Chondrocyte (in vitro differentiated cells): ENCODE results near the gene MRPL58. TPM values are rescaled to one million over a fixed set of nuclear protein-coding genes. Genes with fewer than 3 reads are reported as not detected.
"Not testable (repeated sequence)": the region's sequence is repeated elsewhere in the genome, so short reads cannot be mapped to it uniquely, and the experiment has no call there.

Experiments used
- DNase-seq: peaks from one replicate; pipeline ENCODE4 v3.0.0; 2021; ENCODE audit warnings: mixed read lengths, low spot score
- H3K27ac Mint-ChIP-seq: one replicate; pipeline ENCODE4 v1.8.0; 2021; ENCODE audit warnings: mild to moderate bottlenecking, moderate library complexity, mixed read lengths; ENCODE audit not compliant: unreplicated experiment
- H3K27me3 Mint-ChIP-seq: 2 replicates; pipeline ENCODE4 v1.8.0; 2021; ENCODE audit warnings: low read depth, mixed read lengths
- H3K36me3 Mint-ChIP-seq: 2 replicates; pipeline ENCODE4 v1.8.0; 2021; ENCODE audit warnings: low read depth, mixed read lengths
- H3K4me1 Mint-ChIP-seq: 2 replicates; pipeline ENCODE4 v1.8.0; 2021; ENCODE audit warnings: low read depth, mild to moderate bottlenecking, mixed read lengths
- H3K4me3 Mint-ChIP-seq: one replicate; pipeline ENCODE4 v1.8.0; 2021; ENCODE audit warnings: mild to moderate bottlenecking, moderate library complexity, mixed read lengths; ENCODE audit not compliant: unreplicated experiment
- H3K9me3 Mint-ChIP-seq: 2 replicates; pipeline ENCODE4 v1.8.0; 2021; ENCODE audit warnings: low read depth, mixed read lengths
- long read RNA-seq: library from polyadenylated mRNA; stranded (forward); transcript quantifications from one replicate; pipeline ENCODE4 v2.0.0, GENCODE V29; 2021
- total RNA-seq: library from RNA; stranded (reverse); gene quantifications from 3 replicates; pipeline ENCODE4 v1.2.1, GENCODE V29; 2021
- TF ChIP-seq, protein P1 (sequence below): fragments of 200-600 bp; sonication (generic); IDR thresholded peaks from 2 replicates; pipeline ENCODE4 v1.5.0; 2021; ENCODE audit warnings: antibody characterized with exemption, mild to moderate bottlenecking, moderate library complexity

Gene MRPL58
- total RNA-seq: 18.9 to 25.7 TPM (median 19.8 TPM) in 3 replicates
- long read RNA-seq, transcript MRPL58-201 (6 exons, 890 nt): major isoform, 6 of 7 reads
- long read RNA-seq, partial matches to known transcripts: 0 of 7 reads
- long read RNA-seq, other reads (novel, unspliced or antisense): 1 of 7 reads

DNA sequence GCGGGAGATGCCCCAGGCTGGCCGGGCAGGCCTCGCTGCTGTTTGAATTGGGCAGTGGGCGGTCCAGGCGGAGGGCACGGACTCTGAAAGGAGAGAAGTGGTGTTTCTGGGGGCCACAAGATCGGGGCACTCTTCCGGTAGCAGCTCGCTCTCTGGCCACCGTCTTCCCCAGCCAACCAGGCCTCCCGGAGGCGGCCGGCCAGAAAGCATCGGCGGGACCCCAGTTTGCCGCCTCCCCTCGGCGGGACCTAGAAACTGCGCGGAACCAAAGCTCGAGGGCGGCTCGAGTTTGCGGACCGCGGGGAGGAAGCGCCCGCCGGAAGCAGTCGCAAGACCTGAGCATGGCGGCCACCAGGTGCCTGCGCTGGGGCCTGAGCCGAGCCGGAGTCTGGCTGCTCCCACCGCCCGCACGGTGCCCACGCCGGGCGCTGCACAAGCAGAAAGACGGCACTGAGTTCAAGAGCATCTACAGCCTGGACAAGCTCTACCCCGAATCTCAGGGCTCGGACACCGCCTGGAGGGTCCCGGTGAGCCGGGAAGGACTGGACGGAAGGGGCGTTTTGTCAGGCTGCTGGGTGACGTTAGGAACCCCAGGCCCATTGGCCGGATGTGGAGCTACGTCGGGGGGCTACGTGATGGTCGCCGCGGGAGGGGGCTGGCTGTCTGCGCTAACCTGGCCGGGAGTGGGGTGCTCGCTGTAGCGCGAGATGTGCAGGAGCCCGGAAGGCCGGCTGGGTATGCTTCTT lies at the start of gene MRPL58:
TSS of gene MRPL58 (plus strand) at position 325 of the 746 bp plus-strand sequence. CDS start at position 342, 17 bp downstream.
- DNase-seq: peak; percentile 95
- Mint-ChIP-seq H3K9me3 (no peaks in the 10 kb centered on the region), H3K27ac (peak within 1 kb of the TSS; percentile 96), H3K27me3 (no peaks in the 10 kb centered on the region), H3K4me1 (peaks cover 29% of the 10 kb centered on the region), H3K4me3 (peak within 1 kb of the TSS; percentile 95), H3K36me3 (peaks cover 7% of the 10 kb centered on the region)
- TF ChIP-seq, protein P1, sequence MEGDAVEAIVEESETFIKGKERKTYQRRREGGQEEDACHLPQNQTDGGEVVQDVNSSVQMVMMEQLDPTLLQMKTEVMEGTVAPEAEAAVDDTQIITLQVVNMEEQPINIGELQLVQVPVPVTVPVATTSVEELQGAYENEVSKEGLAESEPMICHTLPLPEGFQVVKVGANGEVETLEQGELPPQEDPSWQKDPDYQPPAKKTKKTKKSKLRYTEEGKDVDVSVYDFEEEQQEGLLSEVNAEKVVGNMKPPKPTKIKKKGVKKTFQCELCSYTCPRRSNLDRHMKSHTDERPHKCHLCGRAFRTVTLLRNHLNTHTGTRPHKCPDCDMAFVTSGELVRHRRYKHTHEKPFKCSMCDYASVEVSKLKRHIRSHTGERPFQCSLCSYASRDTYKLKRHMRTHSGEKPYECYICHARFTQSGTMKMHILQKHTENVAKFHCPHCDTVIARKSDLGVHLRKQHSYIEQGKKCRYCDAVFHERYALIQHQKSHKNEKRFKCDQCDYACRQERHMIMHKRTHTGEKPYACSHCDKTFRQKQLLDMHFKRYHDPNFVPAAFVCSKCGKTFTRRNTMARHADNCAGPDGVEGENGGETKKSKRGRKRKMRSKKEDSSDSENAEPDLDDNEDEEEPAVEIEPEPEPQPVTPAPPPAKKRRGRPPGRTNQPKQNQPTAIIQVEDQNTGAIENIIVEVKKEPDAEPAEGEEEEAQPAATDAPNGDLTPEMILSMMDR: peak; percentile 79

DNA sequence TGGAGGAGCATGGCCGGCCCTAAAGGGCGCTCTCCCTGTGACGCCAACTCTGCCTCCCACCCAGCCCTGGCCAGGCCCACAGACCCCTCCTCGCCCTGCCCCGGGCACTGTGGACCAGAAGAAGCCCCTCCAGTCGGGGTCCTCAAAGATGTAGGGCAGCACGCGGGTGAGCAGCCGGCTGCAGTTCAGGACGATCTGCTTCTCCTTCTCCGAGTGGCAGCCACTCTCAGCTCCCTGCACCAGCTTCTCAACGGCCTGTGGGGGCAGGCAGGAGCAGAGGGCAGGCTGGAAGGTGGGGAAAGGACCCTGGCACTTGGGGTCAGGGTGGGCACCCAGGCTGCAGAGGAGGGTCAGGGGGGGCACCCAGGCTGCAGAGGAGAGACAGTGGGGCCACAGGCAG lies 48.8 kb upstream of the MRPL58 start:
- H3K4me3 Mint-ChIP-seq: no peak overlapping the region
- H3K4me1 Mint-ChIP-seq: no peaks in the 10 kb centered on the region
- H3K36me3 Mint-ChIP-seq: no peaks in the 10 kb centered on the region
- TF ChIP-seq, protein P1: peak; percentile 23
- no peak for DNase-seq
- H3K9me3 Mint-ChIP-seq: no peaks in the 10 kb centered on the region
- H3K27ac Mint-ChIP-seq: no peak overlapping the region
- H3K27me3 Mint-ChIP-seq: no peaks in the 10 kb centered on the region

DNA sequence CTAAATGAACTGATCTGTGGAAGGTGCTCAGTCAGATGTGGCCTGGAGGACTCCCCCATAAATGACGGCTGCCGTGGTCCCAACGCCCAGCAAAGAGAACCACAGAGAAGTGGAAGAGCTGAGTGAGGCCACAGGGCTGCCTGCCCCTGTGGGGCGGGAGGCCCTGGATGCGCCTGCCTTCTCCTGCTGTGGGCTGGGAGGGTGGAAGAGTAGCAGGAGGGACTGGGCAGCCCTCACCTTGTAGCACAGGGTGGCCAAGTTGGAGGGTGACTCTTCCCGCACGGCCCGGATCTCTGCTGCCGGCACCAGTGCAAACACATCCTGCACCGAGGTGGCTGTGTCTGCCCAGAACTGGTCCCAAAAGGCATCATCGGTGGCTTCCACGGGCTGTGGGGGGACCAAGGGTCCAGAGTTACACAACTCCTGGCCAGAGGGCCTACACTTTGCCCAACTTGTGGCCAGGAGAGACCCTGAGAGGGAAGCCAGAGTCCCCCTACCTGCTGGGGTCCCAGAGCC lies 48.2 kb upstream of the MRPL58 start:
- no peak for DNase-seq

DNA sequence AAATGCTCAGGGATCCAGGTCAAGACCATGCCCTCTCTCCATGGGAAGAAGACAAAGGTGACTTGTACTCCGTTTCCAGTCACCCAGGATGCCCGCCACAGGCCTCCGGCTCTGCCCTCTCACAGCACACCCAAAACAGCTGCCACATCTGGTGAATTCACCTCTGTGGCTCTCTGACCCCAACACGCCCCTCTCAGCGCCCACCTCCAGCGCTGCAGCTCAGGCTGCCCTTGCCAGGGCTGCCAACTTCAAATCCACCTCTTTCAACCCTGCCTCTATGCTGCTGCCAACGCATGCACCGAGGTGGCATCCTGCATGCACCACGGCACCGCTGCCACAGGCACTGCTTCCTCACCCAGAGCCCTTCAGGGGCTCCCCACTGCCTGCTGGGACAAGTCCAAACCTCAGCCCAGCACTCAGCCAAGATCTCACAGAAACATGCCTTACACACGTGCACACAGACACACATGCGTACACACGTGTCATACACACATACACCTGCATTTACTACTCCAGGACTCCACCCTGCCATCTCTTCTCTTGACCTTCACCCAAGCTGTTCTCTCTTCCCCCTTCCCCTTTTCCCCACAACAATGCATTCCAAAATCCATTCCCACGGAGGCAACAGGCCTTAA lies 47.4 kb upstream of the MRPL58 start:
- DNase-seq: no peak
- Mint-ChIP-seq H3K9me3 (no peaks in the 10 kb centered on the region), H3K4me3 (no peak overlapping the region), H3K27ac (no peak overlapping the region), H3K4me1 (no peaks in the 10 kb centered on the region), H3K36me3 (no peaks in the 10 kb centered on the region), H3K27me3 (no peaks in the 10 kb centered on the region)
- TF ChIP-seq, protein P1: no peak

More for the DNA sequence above, 48.2 kb upstream of the MRPL58 start:
- H3K4me3 Mint-ChIP-seq: no peak overlapping the region
- no peaks in the 10 kb centered on the region for H3K4me1 Mint-ChIP-seq
- H3K36me3 Mint-ChIP-seq: no peaks in the 10 kb centered on the region
- TF ChIP-seq, protein P1: no peak
- no peaks in the 10 kb centered on the region for H3K9me3 Mint-ChIP-seq
- no peaks in the 10 kb centered on the region for H3K27me3 Mint-ChIP-seq
- H3K27ac Mint-ChIP-seq: no peak overlapping the region

DNA sequence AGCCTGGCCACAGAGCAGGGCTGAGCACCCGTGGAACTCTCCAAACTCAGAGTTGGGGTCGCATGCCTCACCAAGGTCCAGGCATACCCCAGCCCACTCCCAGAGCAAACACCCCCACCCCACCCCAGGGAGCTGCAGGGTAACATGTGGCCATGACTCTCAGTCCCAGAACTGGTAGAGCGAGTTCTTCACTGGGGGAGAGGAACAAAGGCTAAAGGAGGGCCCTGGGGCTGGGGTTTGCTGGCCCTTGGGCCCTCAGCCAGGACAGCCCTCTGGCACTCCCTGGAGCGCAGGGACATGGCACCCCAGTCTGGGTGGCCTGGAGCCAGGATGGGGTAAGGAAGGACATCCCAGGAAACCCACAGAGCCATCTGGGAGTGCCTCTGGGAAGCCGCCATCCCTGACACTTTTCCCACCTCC lies 44.1 kb upstream of the MRPL58 start:
- TF ChIP-seq, protein P1: no peak
- DNase-seq: no peak
- Mint-ChIP-seq H3K36me3 (no peaks in the 10 kb centered on the region), H3K9me3 (no peaks in the 10 kb centered on the region), H3K27ac (no peak overlapping the region), H3K4me1 (peaks cover 7% of the 10 kb centered on the region), H3K27me3 (peaks cover 5% of the 10 kb centered on the region), H3K4me3 (no peak overlapping the region)

DNA sequence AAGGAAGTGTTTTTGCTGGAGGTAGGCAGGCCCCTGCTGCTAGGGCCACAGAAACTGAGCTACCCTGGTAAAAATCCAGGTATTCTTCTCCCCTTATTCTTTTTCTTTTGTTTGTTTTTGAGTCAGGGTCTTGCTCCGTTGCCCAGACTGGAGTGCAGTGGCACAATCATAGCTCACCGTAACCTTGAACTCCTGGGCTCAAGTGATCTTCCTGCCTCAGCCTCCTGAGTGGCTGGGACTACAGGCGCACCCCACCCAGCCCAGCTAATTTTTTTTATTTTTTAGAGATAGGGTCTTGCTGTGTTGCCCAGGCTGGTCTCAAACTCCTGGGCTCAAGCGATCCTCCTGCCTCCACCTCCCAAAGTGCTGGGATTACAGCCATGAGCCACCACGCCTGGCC lies 43.0 kb upstream of the MRPL58 start:
- H3K4me1 Mint-ChIP-seq, H3K27ac Mint-ChIP-seq, H3K36me3 Mint-ChIP-seq: not testable (repeated sequence)

More for the DNA sequence above, 43.0 kb upstream of the MRPL58 start:
- DNase-seq, H3K27me3 Mint-ChIP-seq, H3K4me3 Mint-ChIP-seq, H3K9me3 Mint-ChIP-seq: not testable (repeated sequence)
